GM12864 (cell line): ENCODE measurements around the gene OXNAD1.

Experiments used
- DNase-seq: peaks from one replicate; pipeline ENCODE4 v3.0.0-alpha.2; 2011; ENCODE audit warnings: low read depth
- H3K4me3 ChIP-seq: 2 replicates; pipeline ENCODE4 v1.5.1; 2011; ENCODE audit warnings: mild to moderate bottlenecking, low read depth, low read length, control low read depth
- CTCF ChIP-seq: IDR thresholded peaks from 2 replicates; pipeline ENCODE4 v1.5.1; 2011; ENCODE audit warnings: low read depth, mild to moderate bottlenecking, moderate library complexity, low read length, control low read depth, inconsistent platforms; ENCODE audit errors: missing control alignments

The OXNAD1 gene

DNA sequence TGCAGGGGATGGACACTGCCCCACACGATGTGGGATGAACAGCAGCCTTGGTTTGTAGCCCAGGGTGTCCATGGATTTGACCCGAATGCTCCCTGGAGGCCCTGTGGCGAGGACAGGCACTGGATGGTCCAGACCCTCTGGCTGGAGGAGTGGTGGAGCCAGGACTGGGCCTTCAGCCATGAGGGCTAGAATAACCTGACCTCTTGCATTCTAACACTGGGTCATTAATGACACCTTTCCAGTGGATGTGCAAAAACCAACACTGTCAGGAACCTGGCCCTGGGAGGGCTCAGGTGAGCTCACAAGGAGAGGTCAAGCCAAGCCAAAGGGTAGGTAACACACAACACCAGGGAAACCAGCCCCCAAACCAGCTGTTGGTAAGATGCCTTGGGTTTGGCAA is 51.4 kb downstream of the OXNAD1 start:
- H3K4me3 ChIP-seq: no peak overlapping the region
- TF ChIP-seq CTCF: no peak
- no peak for DNase-seq

DNA sequence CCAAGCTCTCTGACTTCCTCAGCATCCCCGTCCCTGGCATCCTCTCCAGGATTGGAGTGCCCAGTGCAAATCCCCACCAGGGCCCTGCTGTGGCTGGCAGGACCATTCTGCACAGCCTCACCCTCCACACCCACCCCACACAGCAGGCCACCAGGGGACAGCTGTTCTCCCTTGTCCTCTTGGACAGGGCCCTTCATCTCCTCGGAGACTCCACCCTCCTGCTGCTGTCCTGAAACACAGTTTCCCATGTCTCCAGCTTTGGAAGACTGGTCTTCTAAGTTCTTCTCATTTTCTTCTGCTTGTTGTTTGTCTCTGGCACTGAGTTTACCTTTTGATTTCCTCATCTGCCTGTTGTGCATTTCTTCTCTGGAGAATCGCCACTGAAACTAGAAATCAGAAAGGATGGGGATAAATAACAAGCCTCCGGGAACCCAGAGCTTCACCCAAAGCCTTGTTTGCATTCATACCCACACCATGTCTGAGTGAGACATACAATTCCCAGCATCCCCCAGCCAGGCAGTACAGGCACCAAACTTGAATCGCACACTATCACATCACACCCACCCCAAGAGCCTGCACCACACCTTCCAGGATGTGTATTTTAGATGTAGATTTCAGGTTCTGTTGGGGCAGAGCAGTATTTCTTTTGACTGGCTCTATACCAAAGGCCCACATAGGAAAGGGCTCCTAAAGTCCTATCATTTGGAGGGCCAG is 52.0 kb downstream of the OXNAD1 start:
- no peak for DNase-seq
- TF ChIP-seq CTCF: no peak
- no peak overlapping the region for H3K4me3 ChIP-seq

GRCh38 chr3:16317561-16317945 is 52.5 kb downstream of the OXNAD1 start:
- no peak overlapping the region for H3K4me3 ChIP-seq
- TF ChIP-seq CTCF: no peak
- DNase-seq: no peak

- TF ChIP-seq CTCF: no peak
- H3K4me3 ChIP-seq: no peak overlapping the region
- no peak for DNase-seq
These were observed 53.2 kb downstream of the OXNAD1 start for GRCh38 chr3:16318176-16318575.

GRCh38 chr3:16319307-16319706 is 54.3 kb downstream of the OXNAD1 start:
- TF ChIP-seq CTCF: peak; percentile 62
- no peak overlapping the region for H3K4me3 ChIP-seq
- DNase-seq: peak; percentile 21

DNA sequence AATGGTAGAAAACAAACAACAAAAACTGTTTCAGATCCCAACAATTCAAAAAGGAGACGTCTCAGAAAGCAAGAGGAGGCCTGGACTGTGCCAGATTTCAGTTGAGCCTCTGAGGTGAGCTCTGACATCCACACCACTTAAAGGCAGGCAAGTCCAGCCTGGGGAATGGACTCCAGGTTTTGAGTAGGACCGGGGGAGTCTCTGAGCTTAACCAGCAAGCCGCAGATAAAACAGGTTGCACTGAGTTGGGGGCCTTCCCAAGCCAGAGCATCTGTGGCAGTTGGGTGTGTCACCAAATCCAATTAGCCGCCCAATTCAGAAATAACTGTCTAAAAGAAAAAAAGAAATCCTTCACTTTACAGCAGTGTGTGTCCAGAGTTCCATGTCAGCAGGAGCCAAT is 54.7 kb downstream of the OXNAD1 start:
- TF ChIP-seq CTCF: no peak
- no peak for DNase-seq
- no peak overlapping the region for H3K4me3 ChIP-seq

- H3K4me3 ChIP-seq: no peak overlapping the region
- no peak for DNase-seq
- no peak for TF ChIP-seq CTCF
These were observed 55.7 kb downstream of the OXNAD1 start for GRCh38 chr3:16320711-16321110.
